ENCODE data around the gene GHR. TPM values are rescaled to one million over a fixed set of nuclear protein-coding genes. Genes with fewer than 3 reads are reported as not detected.

The GHR gene
- total and polyA plus RNA-seq, 2 of the 8 experiments (the other 6 are each of a cell fraction or from before 2014, with no cell fraction given), result 0.15 to 0.19 TPM

GRCh38 chr5:42680046-42680445, 256.8 kb downstream of the GHR start:
- 84% methylated on average over 3 of the region's 3 CpGs; no CpG with 5 or more reads in 1 of the 2 experiments for WGBS, 2 experiments (ENCODE audit: extremely low coverage in 1 of 2, insufficient coverage in 1 of 2, insufficient read length in 1 of 2, insufficient replicate concordance in 2 of 2, low coverage in 1 of 2, low lambda C conversion rate in 2 of 2, missing lambda C conversion rate in 1 of 2)
- DNase-seq (ENCODE audit: low read depth in 1 of 2, low spot score in 2 of 2) (no peak), FAIRE-seq (no peak)
- Histone ChIP-seq H2AFZ (ENCODE audit: low read length) (no peak overlapping the region), H3K18ac (ENCODE audit: extremely low read depth, low read length) (no peak overlapping the region), H3K23ac (ENCODE audit: insufficient read length) (no peak overlapping the region), H3K56ac (replicated peaks; ENCODE audit: insufficient read length, low read depth, low read length) (no peak overlapping the region), H3K23me2 (ENCODE audit: low read depth, low read length) (no peaks in the 10 kb centered on the region), H3K9me3 (ENCODE audit: insufficient read depth in 2 of 2, low read depth in 1 of 2, low read length in 1 of 2) (no peaks in the 10 kb centered on the region), H3K79me2 (ENCODE audit: control insufficient read depth in 1 of 2, insufficient read depth in 2 of 2, low read length in 2 of 2) (no peaks in the 10 kb centered on the region), H4K8ac (ENCODE audit: extremely low read depth, insufficient read depth, low read length) (no peak overlapping the region), H3K27ac (ENCODE audit: low read depth, low read length) (no peak overlapping the region), H3K4me1 (replicated peaks in 1 of 4; ENCODE audit: control insufficient read depth in 3 of 4, insufficient read depth in 4 of 4, low read length in 3 of 4) (no peaks in the 10 kb centered on the region), H3K4ac (replicated peaks; ENCODE audit: insufficient read length, low read depth, low read length) (no peak overlapping the region), H2BK120ac (replicated peaks; ENCODE audit: low read depth, low read length) (no peak overlapping the region), H3K4me3 (ENCODE audit: extremely low read depth in 1 of 4, insufficient read depth in 2 of 4, low read depth in 3 of 4, low read length in 4 of 4) (no peak overlapping the region), H4K20me1 (replicated peaks in 1 of 2; ENCODE audit: control insufficient read depth in 1 of 2, insufficient read depth in 2 of 2, low read length in 2 of 2) (no peaks in the 10 kb centered on the region), H3K36me3 (ENCODE audit: control insufficient read depth in 2 of 4, insufficient read depth in 4 of 4, low read length in 3 of 4) (no peaks in the 10 kb centered on the region), H4K5ac (ENCODE audit: insufficient read length, low read depth, low read length) (no peak overlapping the region), H3K79me1 (ENCODE audit: low read depth, low read length) (no peaks in the 10 kb centered on the region), H2AK5ac (ENCODE audit: low read depth, low read length) (no peak overlapping the region), H3K27me3 (replicated peaks in 1 of 4; ENCODE audit: control insufficient read depth in 3 of 4, extremely low read depth in 1 of 4, insufficient read depth in 3 of 4, low read length in 3 of 4) (no peaks in the 10 kb centered on the region), H4K91ac (replicated peaks; ENCODE audit: insufficient read length, low read length) (no peak overlapping the region), H3K9ac (replicated peaks in 1 of 4; ENCODE audit: extremely low read depth in 1 of 4, low read depth in 3 of 4, low read length in 3 of 4) (no peak overlapping the region), H2BK5ac (ENCODE audit: low read depth, low read length) (no peak overlapping the region), H3K14ac (ENCODE audit: insufficient read length) (no peak overlapping the region), H2BK15ac (ENCODE audit: low read length) (no peak overlapping the region), H2BK12ac (ENCODE audit: low read depth, low read length) (no peak overlapping the region), H3K4me2 (ENCODE audit: insufficient read depth in 1 of 2, low read depth in 2 of 2, low read length in 2 of 2) (no peak overlapping the region), H2BK20ac (ENCODE audit: low read length) (no peak overlapping the region)
- CTCF ChIA-PET (ENCODE audit: partially characterized antibody), result no interaction called here
- POLR2A ChIA-PET (ENCODE audit: partially characterized antibody), result no interaction called here
- TF ChIP-seq NANOG (IDR thresholded peaks at IDR 0.05; ENCODE audit: insufficient read depth, low read depth, low read length, poor library complexity, severe bottlenecking) (no peak), FOSL1 (IDR thresholded peaks at IDR 0.05; ENCODE audit: insufficient read depth, low read depth, low read length) (no peak), BCL11A (IDR thresholded peaks at IDR 0.05; ENCODE audit: low read depth in 2 of 2, low read length in 2 of 2) (no peak), SRF (IDR thresholded peaks at IDR 0.05; ENCODE audit: low read depth, low read length) (no peak), CHD2 (IDR thresholded peaks at IDR 0.05; ENCODE audit: low read length) (no peak), SP4 (IDR thresholded peaks at IDR 0.05; ENCODE audit: low read length) (no peak), ASH2L (IDR thresholded peaks at IDR 0.05; ENCODE audit: low read length) (no peak), USF2 (IDR thresholded peaks at IDR 0.05; ENCODE audit: low read length) (no peak), SIN3A (conservative IDR thresholded peaks at IDR 0.05 in 1 of 2, IDR thresholded peaks at IDR 0.05 in 1 of 2; ENCODE audit: low read depth in 1 of 2, low read length in 2 of 2) (no peak), BRCA1 (IDR thresholded peaks at IDR 0.05; ENCODE audit: low read depth, low read length) (no peak), PHF8 (conservative IDR thresholded peaks at IDR 0.05; ENCODE audit: low read depth, low read length) (no peak), BACH1 (IDR thresholded peaks at IDR 0.05; ENCODE audit: low read length) (no peak), KDM1A (IDR thresholded peaks at IDR 0.05; ENCODE audit: borderline replicate concordance, low read length) (no peak)

All from H1 (cell line).